ENCODE data around the gene FTCDNL1. TPM values are rescaled to one million over a fixed set of nuclear protein-coding genes. Genes with fewer than 3 reads are reported as not detected.

The FTCDNL1 gene
- total and polyA plus RNA-seq, 2 of the 13 experiments (the other 11 are each of a cell fraction or from before 2014, with no cell fraction given): 0.98 to 1.4 TPM

- TF ChIP-seq ZBTB37 (CRISPR knock-in tag; IDR thresholded peaks at IDR 0.05): no peak
- TF ChIP-seq ZNF563 (CRISPR knock-in tag; IDR thresholded peaks at IDR 0.05): no peak
- TF ChIP-seq ZBTB44 (CRISPR knock-in tag; IDR thresholded peaks at IDR 0.05): no peak
- no peak for TF ChIP-seq E2F5 (CRISPR knock-in tag; conservative IDR thresholded peaks at IDR 0.05)
- no peak for TF ChIP-seq ZKSCAN8 (CRISPR knock-in tag; IDR thresholded peaks at IDR 0.05; ENCODE audit: borderline replicate concordance)
- TF ChIP-seq ZNF260 (CRISPR knock-in tag; IDR thresholded peaks at IDR 0.05; ENCODE audit: borderline replicate concordance, low read depth): no peak
- no peak for TF ChIP-seq TCF12 (IDR thresholded peaks at IDR 0.05)
- TF ChIP-seq TCF12 (CRISPR knock-in tag; IDR thresholded peaks at IDR 0.05): no peak
- TF ChIP-seq ZNF512 (CRISPR knock-in tag; IDR thresholded peaks at IDR 0.05): no peak
- no peak for TF ChIP-seq RBFOX2 (IDR thresholded peaks at IDR 0.05; ENCODE audit: low read depth, low read length)
- TF ChIP-seq ZBTB3 (CRISPR knock-in tag; IDR thresholded peaks at IDR 0.05; ENCODE audit: borderline replicate concordance, low read depth): no peak
- TF ChIP-seq ZNF670 (CRISPR knock-in tag; IDR thresholded peaks at IDR 0.05; ENCODE audit: borderline replicate concordance): no peak
- TF ChIP-seq ZNF432 (CRISPR knock-in tag; IDR thresholded peaks at IDR 0.05; ENCODE audit: borderline replicate concordance): no peak
- TF ChIP-seq NR2F6 (IDR thresholded peaks at IDR 0.05): peak; percentile 61; the same call in 1 of the 2 replicates
- peak; percentile 55; the same call in 1 of the 2 replicates for TF ChIP-seq NR2F6 (CRISPR knock-in tag; IDR thresholded peaks at IDR 0.05)
- no peak for TF ChIP-seq ZUFSP (CRISPR knock-in tag; IDR thresholded peaks at IDR 0.05; ENCODE audit: borderline replicate concordance)
- no peak for TF ChIP-seq ZNF138 (CRISPR knock-in tag; IDR thresholded peaks at IDR 0.05; ENCODE audit: low read depth)
- TF ChIP-seq ZSCAN31 (CRISPR knock-in tag; IDR thresholded peaks at IDR 0.05; ENCODE audit: low read depth): no peak
- TF ChIP-seq ZNF224 (CRISPR knock-in tag; IDR thresholded peaks at IDR 0.05): no peak
- no peak for TF ChIP-seq SP2 (CRISPR knock-in tag; IDR thresholded peaks at IDR 0.05)
- peak; percentile 37; the same call in 1 of the 2 replicates for TF ChIP-seq HDAC1 (CRISPR knock-in tag; IDR thresholded peaks at IDR 0.05)
- TF ChIP-seq RNF2 (conservative IDR thresholded peaks at IDR 0.05; ENCODE audit: low read depth): no peak
- peak; percentile 100 for TF ChIP-seq CEBPB (IDR thresholded peaks at IDR 0.05; ENCODE audit: borderline replicate concordance, low read depth, low read length)
- TF ChIP-seq MAFF (IDR thresholded peaks at IDR 0.05; ENCODE audit: low read depth, low read length): no peak
Observed at GRCh38 chr2:199738727-199739412, 112.1 kb downstream of the FTCDNL1 start (continued).
